Neural cell (in vitro differentiated cells): ENCODE results near the gene NRXN2.

Source experiments
- EP300 ChIP-seq: fragments of 450-650 bp; conservative IDR thresholded peaks from 2 replicates; pipeline ENCODE4 v1.6.1; 2014; ENCODE audit warnings: antibody characterized with exemption, mild to moderate bottlenecking, moderate library complexity; ENCODE audit not compliant: poor library complexity, severe bottlenecking
- MXI1 ChIP-seq: fragments of 450-650 bp; conservative IDR thresholded peaks from 2 replicates; pipeline ENCODE4 v1.6.1; 2014; ENCODE audit warnings: antibody characterized with exemption, mild to moderate bottlenecking; ENCODE audit not compliant: poor library complexity, severe bottlenecking
- POLR2AphosphoS5 ChIP-seq: IDR thresholded peaks from 2 replicates; pipeline ENCODE4 v1.6.1; 2012
- RAD21 ChIP-seq: fragments of 450-650 bp; conservative IDR thresholded peaks from 2 replicates; pipeline ENCODE4 v1.6.1; 2014; ENCODE audit warnings: antibody characterized with exemption, mild to moderate bottlenecking, moderate library complexity
- SMC3 ChIP-seq: fragments of 450-650 bp; conservative IDR thresholded peaks from 2 replicates; pipeline ENCODE4 v1.6.1; 2014; ENCODE audit warnings: antibody characterized with exemption, mild to moderate bottlenecking, moderate library complexity; ENCODE audit not compliant: poor library complexity
- TAF1 ChIP-seq: IDR thresholded peaks from 2 replicates; pipeline ENCODE4 v1.6.1; 2012; ENCODE audit warnings: low read depth
- TF ChIP-seq, protein P1 (sequence below): IDR thresholded peaks from 2 replicates; pipeline ENCODE4 v1.6.1; 2012; ENCODE audit warnings: borderline replicate concordance
- TF ChIP-seq, protein P2 (sequence below): fragments of 450-650 bp; IDR thresholded peaks from 2 replicates; pipeline ENCODE4 v1.5.1; 2014; ENCODE audit warnings: antibody characterized with exemption, mild to moderate bottlenecking, moderate library complexity; ENCODE audit not compliant: poor library complexity, severe bottlenecking

GRCh38 chr11:64622681-64623080 is 100.3 kb downstream of the NRXN2 start:
- no peak for TF ChIP-seq POLR2AphosphoS5
- TF ChIP-seq SMC3, result no peak
- TF ChIP-seq, protein P1, sequence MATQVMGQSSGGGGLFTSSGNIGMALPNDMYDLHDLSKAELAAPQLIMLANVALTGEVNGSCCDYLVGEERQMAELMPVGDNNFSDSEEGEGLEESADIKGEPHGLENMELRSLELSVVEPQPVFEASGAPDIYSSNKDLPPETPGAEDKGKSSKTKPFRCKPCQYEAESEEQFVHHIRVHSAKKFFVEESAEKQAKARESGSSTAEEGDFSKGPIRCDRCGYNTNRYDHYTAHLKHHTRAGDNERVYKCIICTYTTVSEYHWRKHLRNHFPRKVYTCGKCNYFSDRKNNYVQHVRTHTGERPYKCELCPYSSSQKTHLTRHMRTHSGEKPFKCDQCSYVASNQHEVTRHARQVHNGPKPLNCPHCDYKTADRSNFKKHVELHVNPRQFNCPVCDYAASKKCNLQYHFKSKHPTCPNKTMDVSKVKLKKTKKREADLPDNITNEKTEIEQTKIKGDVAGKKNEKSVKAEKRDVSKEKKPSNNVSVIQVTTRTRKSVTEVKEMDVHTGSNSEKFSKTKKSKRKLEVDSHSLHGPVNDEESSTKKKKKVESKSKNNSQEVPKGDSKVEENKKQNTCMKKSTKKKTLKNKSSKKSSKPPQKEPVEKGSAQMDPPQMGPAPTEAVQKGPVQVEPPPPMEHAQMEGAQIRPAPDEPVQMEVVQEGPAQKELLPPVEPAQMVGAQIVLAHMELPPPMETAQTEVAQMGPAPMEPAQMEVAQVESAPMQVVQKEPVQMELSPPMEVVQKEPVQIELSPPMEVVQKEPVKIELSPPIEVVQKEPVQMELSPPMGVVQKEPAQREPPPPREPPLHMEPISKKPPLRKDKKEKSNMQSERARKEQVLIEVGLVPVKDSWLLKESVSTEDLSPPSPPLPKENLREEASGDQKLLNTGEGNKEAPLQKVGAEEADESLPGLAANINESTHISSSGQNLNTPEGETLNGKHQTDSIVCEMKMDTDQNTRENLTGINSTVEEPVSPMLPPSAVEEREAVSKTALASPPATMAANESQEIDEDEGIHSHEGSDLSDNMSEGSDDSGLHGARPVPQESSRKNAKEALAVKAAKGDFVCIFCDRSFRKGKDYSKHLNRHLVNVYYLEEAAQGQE, result no peak
- no peak for TF ChIP-seq MXI1
- TF ChIP-seq, protein P2, sequence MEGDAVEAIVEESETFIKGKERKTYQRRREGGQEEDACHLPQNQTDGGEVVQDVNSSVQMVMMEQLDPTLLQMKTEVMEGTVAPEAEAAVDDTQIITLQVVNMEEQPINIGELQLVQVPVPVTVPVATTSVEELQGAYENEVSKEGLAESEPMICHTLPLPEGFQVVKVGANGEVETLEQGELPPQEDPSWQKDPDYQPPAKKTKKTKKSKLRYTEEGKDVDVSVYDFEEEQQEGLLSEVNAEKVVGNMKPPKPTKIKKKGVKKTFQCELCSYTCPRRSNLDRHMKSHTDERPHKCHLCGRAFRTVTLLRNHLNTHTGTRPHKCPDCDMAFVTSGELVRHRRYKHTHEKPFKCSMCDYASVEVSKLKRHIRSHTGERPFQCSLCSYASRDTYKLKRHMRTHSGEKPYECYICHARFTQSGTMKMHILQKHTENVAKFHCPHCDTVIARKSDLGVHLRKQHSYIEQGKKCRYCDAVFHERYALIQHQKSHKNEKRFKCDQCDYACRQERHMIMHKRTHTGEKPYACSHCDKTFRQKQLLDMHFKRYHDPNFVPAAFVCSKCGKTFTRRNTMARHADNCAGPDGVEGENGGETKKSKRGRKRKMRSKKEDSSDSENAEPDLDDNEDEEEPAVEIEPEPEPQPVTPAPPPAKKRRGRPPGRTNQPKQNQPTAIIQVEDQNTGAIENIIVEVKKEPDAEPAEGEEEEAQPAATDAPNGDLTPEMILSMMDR, result no peak
- no peak for TF ChIP-seq RAD21
- no peak for TF ChIP-seq EP300
- TF ChIP-seq TAF1, result no peak
